HPDE6-E6E7 (cell line): ENCODE measurements around the gene UNC93A.
"Not testable (repeated sequence)": the region's sequence is repeated elsewhere in the genome, so short reads cannot be mapped to it uniquely, and the experiment has no call there.

Experiments used
- DNase-seq: peaks from one replicate; pipeline ENCODE4 v3.0.0; 2011; ENCODE audit warnings: missing footprints; ENCODE audit errors: extremely low spot score

Gene UNC93A

DNA sequence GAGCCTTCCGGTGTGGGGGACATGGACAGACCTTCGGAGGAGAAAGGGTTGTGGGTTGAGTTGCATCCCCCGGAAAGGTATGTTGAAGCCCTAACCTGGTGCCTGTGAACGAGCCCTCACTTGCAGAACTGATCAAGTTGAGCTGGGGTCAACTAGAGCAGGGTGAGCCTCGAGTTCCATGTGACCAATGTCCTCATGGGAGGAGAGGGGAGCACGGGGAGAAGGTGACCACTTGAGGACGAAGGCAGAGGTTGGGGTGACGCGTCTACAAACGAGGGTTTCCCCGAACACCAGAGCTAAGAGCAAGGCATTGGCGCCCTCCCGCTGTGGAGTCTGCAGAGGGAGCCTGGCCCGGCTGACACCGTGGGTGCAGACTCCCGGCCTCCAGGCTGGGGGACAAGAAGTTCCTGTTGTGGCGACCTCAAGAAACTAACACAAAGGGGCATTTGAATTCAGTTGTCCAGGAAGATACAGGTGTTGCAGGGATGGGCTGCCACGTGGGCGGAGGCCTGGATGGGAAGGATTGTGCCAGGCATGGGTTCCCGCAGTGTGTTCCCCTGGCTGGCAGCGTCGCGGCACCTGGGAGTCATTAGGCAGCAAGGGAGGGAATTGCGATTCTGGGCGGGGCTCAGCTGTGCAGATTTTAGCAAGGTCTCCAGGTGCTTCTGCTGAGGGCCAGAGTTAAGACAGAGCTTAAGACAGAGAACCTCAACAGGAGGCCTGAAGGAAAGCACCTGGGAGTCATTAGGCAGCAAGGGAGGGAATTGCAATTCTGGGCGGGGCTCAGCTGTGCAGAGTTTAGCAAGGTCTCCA is 20.4 kb upstream of the UNC93A start:
- DNase-seq: no peak

DNA sequence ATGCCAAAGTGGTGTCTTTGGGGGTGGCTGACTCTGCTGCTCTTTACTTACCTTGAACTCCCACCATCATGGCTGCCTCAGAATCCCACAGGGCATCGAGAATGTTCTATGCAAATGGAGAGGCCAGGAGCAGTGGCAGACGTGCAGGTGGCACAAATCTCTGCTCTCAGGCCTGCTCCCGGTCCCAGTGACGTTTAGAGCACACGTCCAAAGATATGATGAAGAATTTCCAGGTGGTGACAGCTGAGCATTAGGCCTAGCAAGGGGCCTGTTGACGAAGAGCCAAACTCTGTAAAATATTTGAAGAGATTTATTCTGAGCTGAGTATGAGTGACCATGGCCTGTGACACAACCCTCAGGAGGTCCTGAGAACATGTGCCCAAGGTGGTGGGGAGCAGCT is 19.0 kb upstream of the UNC93A start:
- DNase-seq: no peak

DNA sequence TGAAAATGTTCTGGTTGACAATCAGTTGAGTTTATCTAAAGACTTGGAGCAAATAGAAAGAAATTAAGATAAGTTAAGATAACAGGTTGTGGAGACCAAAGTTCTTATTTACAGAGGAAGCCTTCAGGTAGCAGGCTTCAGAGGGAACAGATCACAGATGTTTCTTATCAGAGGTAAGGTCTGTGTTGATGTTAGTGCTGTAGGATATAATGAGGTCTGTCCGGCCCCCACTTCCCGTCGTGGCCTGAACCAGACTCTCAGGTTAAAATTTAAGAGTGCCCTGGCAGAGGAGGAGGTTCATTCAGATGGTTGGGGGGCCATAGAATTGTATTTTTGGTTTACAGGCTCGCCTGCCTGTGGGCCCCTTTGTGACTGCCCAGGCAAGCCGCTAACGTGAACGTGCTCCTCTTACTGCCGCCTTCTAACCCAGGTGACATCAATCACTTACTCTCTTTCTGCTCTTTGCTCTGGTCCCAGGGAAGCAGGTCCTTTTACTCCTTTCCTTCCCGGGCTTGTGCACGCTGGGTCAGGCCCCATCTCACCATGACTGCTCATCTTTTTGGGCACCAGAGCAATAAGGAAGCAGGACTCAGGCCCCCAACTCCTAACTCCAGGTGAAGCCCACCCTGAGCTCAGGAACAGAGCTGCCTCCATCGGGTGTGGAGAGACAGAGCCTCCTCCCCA is 18.3 kb upstream of the UNC93A start:
- no peak for DNase-seq

DNA sequence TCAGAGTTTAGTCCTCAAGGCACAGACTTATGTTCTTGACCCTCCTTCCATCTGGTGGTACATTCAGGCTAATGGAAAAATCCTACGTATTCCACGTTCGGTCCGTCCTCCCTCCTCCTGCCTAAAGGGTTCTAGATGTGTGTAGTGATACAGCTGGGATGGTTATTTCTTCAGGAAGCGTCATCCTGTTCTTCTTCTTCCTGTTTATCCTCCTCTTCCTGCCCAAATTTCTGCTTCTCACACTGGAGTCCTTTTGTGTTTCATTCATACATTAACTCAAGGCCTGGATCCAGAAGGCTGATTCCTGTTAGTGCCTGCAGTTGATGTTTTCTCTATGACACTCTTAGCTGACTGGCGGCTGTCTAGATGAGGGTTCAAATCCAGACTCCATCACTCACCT is 16.8 kb upstream of the UNC93A start:
- DNase-seq: no peak

DNA sequence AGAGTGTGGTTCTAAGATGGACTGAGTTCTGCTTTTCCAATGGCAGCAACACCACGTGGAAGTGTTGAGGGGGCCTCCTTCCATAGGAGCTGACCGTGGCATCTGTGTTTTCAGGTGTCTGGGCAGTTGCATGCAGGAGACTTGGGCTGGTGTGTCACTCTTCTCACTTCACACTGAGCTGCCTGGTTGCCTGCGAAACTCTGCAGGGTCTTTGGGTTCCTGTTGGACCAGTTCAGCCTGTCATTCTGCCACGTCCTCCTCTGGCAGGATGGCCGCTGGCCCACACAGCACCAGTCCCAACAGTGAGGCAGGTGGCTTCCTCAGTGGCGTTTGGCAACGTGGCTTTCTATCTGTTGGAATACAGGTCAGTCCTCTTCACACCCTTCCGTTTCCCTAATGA is 16.1 kb upstream of the UNC93A start:
- no peak for DNase-seq

DNA sequence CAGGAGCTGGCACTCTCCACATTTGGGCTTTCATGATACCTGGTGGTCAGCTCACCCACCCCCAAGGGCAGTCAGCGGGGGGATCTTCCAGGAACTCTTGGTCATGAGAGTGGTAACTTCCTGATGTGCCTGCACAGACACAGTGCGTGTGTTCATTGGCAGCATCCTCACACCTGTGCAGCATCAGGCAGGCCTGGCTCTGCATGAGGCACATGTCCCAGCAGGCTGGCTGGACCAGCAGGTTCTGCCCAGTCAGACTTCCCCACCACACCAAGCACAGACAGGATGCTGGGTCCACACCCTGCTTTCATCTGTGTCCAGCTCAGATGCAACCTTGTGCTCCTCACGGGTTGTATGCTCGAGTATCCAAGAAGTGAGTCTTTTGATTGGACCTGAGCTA is 15.7 kb upstream of the UNC93A start:
- DNase-seq: no peak

DNA sequence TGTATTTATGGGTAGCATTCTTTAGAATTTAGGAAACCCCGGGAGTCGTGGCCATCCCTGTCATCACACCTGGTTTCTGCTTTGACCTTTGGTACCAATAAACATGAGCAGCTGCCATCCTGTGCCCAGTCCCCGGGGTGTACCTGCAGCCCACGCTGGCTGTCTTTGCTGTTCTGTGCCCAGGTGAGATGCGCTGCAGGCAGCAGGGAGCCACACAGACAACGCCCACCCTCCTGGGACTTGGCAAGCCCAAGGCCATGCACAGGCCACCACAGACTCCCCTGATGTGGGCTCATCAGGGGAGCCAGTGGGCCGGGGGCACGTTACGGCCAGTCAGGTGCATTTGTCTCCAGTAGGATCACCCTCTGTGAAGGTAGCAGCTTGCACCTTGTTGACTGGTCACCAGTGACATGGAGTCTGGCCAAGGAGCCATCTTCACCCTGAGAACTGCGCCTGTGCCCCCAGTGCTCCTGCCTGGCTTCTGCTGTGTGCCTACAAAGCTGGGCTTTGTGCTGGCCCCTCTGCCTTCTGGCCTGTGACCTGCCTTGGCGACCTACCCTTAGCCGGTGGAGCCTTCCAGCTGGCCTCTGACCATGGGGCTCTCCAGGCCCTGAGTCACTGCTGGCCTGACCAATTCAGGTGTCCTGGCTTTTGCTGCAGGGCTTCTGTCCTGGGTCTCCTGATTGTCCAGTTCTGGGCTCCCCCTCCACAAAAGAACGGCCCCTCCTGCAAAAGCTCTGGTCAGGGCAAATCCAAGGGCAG is 14.2 kb upstream of the UNC93A start:
- DNase-seq: no peak

DNA sequence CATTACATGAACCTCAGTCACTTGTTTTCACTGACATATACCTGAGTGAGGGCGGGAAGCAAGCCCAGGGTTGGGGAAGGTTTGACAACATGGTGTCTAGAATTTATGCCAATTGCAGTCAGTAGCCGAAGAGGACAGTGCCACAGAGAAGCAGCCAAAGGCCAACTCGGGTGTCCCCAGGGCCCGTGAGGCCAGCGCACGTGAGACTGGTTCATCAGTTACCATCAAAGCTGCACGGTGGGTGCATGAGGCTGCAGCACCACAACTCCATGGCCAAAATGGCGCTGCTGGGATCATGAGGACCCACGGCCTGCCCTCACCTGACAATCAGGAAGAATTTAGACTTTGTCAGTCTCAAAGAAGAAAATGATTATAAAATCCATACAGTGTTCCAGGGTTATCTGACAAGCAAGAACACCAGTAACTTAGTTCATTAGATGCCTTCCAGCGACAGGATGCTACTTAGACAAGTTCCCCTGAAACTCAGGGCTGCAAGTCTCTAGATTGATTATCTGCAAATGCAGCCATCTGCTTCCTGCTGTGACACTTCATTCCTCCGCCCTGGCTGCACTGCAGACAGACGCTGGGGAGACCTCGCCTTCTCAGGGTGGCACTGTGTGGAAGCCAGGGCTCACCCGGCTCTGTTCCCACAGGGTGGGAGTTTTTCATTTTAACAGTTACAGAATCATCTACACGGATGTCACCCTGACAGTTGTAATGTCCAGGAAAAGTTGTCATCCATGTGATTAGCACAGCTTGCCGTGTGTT is 12.8 kb upstream of the UNC93A start:
- DNase-seq: not testable (repeated sequence)

DNA sequence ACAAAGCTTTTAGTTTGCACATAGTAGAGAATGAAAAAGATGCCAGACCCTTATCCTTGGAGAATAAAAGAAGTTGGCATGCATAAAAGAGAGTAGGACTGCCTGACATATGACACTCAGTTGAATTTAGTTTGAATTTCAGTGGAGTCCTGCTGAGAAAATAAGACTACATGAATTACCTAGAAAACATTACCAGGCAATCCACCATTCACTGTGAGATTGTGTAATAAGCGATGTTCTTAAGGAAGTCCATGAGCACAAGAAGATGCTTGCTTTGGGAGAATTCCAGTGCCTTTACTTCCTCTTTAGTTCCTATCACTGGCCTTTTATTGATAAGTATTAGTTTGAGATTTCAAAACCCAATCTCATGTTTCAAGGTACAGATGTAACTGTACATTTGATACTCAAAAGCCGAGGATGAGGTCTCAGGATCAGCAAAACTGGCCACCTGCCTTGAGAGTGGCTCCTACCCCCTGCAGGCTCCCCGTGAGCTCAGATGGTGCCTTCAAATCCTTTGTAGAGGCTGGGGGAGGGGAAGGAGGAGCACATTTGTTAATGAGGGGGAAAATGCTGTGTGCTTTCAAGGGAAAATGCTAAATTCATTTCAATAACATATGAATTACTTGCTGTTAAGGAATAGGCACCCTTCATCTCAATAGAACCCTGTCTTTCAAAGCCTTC is 11.2 kb upstream of the UNC93A start:
- no peak for DNase-seq

DNA sequence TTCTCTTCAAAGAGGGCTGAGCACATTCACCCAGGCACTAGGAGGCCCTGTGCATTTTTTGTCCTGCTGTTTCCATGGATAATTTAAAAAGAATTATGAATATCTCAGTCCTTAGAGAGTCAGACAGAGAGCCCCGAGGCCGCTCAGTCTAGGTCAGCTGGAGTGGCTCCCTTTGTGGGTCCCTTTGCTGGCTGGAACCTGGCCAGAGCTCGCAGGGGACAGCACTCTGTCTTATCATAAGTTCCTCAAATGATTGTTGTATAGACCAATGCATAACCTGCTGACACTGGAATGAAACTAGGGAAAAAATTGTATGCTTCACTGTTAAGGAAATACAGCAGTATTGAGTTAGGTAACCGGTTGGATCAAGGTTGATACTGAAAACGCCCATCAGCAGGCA is 10.6 kb upstream of the UNC93A start:
- DNase-seq: not testable (repeated sequence)

DNA sequence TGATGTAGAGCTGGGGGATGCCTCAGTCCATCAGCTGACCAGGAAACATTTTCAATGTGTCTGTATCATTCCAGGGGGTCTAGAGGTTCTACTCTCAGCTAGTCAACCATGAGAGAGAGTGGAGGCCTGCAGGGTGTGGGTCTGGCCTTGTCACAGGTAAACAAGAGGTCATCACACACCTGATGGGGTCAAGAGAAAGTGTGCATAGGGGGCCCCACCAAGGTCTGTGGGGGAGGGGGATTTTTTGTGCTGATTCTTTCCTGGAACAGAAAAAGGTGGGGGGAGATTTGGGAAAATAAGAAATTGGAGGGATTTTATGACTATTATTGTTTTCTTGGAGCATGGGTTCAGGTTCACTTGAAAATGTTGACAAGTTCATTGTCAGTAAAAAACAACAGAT is 8.9 kb upstream of the UNC93A start:
- no peak for DNase-seq

DNA sequence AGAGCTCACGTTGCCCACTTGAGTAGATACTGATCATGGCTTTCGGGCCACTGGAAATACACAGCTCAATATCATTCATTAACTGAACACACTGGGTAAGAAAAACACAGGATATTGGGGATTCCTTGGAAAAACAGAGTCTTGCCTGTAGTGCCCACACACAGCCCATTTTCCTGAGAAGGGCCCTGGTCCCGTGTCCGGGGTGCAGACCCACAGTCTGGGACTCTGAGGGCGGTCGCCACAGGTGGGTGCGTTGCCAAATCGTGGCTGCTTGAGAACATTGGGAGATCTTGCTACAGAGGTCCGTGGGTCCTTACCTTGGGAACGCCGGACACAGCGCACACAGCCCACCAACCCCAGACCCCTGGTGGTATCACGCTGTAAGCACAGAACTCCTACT is 6.5 kb upstream of the UNC93A start:
- not testable (repeated sequence) for DNase-seq

DNA sequence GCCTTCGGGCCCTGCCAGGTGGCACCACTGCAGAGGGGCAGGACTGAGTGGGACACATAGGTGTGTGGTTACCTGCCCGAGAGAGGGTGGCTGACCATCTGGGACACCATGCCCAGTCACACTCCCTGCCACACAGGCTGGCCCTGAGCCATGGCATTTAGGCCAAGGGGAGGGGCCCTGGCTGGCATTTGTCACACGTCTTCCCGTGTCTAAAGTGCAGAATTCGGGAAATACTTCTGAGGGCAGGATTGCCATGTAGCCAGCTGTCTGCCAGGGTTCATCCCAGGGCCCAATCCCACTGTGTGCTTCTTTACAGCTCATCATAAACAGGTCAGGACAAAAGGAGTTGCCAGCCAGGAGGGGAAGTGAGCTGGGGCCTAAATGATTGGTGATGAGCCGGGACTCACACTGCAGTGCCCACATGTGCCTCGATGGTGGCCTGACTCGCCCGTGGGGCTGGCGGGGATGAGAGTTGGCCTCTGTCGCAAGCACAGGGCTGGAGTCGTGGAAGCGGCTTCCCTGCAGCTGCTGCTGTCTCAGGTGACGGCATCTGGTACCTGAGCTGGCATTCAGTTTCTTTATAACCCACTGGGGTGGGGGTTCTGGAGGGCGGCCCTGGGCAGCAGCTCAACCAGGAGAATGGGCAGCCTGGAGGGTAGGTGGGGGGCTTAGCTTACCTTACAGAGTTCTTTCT is 5.9 kb upstream of the UNC93A start:
- DNase-seq: no peak

DNA sequence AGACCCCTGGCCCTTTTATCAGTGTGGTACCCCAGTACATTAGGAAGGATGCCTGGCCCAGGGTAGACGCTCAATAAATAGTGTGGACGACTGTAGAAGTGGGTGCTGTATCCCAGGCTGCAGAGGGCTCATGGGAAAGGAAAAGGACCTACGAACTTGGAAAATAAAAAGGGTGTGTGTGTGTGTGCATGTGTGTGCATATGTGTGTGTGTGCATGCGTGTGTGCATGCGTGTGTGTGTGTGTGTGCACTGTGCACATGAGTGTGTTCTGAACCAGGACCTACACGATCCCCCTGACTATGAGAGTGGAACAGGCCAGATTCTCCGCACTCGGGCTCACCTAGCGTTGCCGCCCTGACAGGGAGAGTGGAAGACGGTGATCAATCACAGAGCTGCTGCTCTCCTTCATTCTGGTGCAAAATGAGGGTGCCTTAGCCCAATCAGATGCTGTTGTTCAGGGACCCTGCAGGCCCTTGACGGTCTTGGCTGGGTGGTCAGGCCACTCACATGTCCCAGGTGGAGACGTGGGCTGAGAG is 3.5 kb upstream of the UNC93A start:
- DNase-seq: no peak

DNA sequence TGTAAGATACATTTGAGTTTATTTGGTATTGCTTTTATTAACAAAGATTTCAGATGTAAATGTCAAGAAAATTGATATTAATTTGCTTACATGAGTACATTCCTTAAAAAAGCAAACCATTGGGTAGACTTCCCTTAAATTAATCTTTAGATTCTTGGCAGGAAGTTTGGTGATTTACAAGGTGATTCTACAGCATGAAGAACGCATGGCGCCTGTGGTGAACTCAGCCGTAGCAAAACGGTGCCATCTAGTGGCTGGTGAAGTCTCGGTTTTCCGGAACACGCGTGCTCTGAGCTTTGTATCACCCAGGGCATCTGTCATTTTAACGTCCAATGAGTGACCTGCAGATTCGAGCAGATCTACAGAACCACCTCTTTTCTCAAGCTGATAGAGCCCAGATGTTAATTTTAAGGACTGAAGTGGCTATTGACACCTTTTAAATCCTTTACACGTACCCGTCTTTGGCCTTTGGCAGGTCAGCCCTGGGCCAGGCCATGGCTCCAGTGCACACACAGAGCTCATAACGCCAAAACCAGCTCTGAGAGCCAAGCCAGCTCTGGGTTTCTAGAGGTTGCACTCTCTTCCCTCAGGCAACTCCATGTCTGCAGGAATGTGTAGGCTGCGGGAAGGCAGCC is 2.4 kb upstream of the UNC93A start:
- DNase-seq: not testable (repeated sequence)

DNA sequence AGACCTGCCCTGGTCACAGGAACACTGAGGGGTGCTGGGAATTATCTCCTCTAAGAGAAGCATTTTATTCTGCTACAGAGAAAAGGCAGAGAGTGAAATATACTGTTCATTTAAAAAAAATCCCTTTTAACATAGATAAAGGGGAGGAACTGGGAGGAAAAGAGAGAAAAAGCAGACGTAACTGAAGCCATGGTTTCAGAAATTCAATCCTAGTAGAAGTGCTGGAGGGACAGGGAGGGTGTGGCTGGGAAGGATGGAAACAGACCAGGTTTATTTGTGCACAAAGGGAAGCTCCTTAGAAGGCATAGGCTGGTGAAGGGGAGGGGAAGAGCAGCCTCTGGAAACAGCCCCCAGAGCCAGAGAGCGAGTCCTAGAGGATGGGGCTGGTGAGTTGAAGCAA is 1.8 kb upstream of the UNC93A start:
- not testable (repeated sequence) for DNase-seq

DNA sequence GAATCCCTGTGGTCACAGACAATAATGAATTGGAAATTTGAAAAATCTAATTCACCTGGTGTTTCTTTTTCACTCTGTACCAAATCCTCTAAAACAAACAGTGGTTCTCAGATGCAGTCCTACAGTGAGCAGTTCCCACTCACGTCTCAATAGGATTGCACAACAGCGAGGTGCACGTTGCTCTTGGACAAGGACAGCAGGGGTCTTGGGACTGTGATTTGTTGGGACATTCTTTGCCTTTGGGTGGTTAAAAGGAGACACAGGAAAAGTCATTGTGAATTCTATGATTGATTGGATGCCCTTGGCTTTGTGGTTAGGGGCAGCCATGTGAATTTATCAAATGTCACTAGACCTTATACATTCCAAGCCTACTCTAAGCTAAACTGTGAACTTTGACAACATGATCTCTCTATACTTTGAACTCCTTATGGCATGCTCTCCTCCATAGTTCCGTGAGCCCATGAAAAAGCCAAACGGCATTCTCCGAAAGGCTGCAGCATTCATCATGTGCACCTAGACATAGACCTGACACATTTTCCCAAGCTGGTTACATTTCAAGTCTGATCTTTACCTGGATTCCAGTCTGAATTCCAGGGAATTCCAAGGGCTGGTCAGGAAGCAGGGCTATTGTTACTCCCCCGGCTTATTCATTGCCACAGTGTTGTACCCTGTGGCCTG is 647 bp downstream of the UNC93A start:
- DNase-seq: no peak

DNA sequence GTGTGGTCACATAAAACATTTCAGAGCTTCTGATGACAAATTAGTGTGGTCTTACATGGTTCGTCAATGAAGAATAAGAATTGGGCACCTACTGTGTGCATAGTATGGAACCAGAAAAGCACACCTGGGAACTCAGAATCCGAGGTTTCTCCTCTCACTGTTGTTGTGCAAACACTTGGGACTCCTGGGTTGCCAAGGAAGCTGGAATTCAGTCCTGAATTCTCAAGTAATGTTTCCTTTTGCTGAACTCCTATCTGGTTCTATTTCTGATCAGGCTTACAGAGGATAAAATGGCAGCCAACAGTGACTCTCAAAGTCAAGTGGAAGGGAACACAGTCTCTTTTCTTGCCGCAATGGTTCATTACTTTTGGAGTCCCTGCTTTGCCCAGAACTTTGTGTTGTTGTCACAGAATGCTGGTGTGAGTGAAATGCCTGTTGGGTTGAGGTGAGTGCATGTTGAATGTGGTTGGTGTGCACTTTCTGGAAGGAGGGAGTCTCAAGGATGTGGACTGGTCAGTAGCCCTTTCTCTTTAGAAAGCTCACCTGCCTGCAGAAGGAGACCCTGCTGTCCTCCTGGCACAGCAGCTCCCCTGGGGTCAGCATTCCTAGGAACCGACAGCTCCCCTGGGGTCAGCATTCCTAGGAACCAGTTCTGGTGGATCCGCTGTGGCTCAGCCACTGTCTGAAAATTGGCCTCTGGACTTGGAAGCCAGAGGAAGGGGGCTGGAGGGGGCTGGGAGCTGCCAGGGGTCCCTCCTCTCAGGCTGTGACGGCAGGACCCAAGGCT is 1.4 kb downstream of the UNC93A start:
- no peak for DNase-seq
